ENCODE results near the gene BBLN.

The BBLN gene

DNA sequence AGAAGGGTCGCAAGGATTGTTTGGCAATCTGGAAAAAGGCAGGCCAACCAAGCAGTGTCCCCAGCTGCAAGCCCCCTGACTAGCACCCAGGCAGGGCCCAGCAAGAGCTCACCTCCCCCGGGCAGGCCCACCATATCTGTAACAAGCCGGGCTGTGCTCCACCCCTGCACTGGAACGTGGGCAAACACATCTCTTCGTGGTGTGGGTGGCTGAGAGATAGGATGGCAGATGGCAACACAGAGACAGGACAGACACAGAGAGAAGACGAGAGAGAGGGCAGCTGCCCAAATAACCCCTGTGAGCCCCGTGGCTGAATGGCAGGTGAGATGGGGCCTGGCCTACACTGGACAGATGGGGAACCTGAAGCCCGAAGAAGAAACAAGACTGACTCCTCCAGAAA is 9.4 kb downstream of the BBLN start:
- POLR2A ChIA-PET: interaction anchor here (1.3 kb wide), 1 partner anchor 10 kb away, joined by 4 read pairs; no protein-coding TSS in a partner anchor
- no peak for TF ChIP-seq ZNF384 (IDR thresholded peaks at IDR 0.05)
- TF ChIP-seq ELF4 (IDR thresholded peaks at IDR 0.05): no peak
- no peak for TF ChIP-seq FOXK2 (IDR thresholded peaks at IDR 0.05)
- TF ChIP-seq LEF1 (IDR thresholded peaks at IDR 0.05; ENCODE audit: borderline replicate concordance): no peak
- no peak for TF ChIP-seq PKNOX1 (IDR thresholded peaks at IDR 0.05)
- TF ChIP-seq NFRKB (IDR thresholded peaks at IDR 0.05): no peak
- no peak for TF ChIP-seq FOXA1 (IDR thresholded peaks at IDR 0.05)
- TF ChIP-seq BHLHE40 (IDR thresholded peaks at IDR 0.05; ENCODE audit: borderline replicate concordance): no peak
- no peak for TF ChIP-seq L3MBTL2 (conservative IDR thresholded peaks at IDR 0.05)
- no peak for TF ChIP-seq SUZ12 (IDR thresholded peaks at IDR 0.05)
- no peak for TF ChIP-seq ARNT (IDR thresholded peaks at IDR 0.05)
- no peak for TF ChIP-seq TARDBP (IDR thresholded peaks at IDR 0.05)
- no peak for TF ChIP-seq SP1 (IDR thresholded peaks at IDR 0.05)
- TF ChIP-seq HDGF (IDR thresholded peaks at IDR 0.05; ENCODE audit: borderline replicate concordance): no peak
- TF ChIP-seq FOXM1 (IDR thresholded peaks at IDR 0.05; ENCODE audit: borderline replicate concordance): no peak
- TF ChIP-seq CTBP1 (IDR thresholded peaks at IDR 0.05; ENCODE audit: borderline replicate concordance): no peak
- CTCF ChIA-PET: no interaction called here
- no peak for DNase-seq (ENCODE audit: extremely low spot score)

- CTCF ChIA-PET: no interaction called here
- DNase-seq (ENCODE audit: extremely low spot score): no peak
- TF ChIP-seq LEF1 (IDR thresholded peaks at IDR 0.05; ENCODE audit: borderline replicate concordance): no peak
- no peak for TF ChIP-seq FOXM1 (IDR thresholded peaks at IDR 0.05; ENCODE audit: borderline replicate concordance)
- TF ChIP-seq TARDBP (IDR thresholded peaks at IDR 0.05): no peak
- TF ChIP-seq ZNF384 (IDR thresholded peaks at IDR 0.05): no peak
- no peak for TF ChIP-seq SP1 (IDR thresholded peaks at IDR 0.05)
- TF ChIP-seq BHLHE40 (IDR thresholded peaks at IDR 0.05; ENCODE audit: borderline replicate concordance): no peak
- no peak for TF ChIP-seq L3MBTL2 (conservative IDR thresholded peaks at IDR 0.05)
- no peak for TF ChIP-seq SUZ12 (IDR thresholded peaks at IDR 0.05)
- no peak for TF ChIP-seq ARNT (IDR thresholded peaks at IDR 0.05)
- TF ChIP-seq NFRKB (IDR thresholded peaks at IDR 0.05): no peak
- TF ChIP-seq PKNOX1 (IDR thresholded peaks at IDR 0.05): no peak
- POLR2A ChIA-PET: interaction anchor here (1.0 to 1.3 kb wide), 2 partner anchors 11 to 20 kb away, joined by 4 read pairs; no protein-coding TSS in a partner anchor
Measured at GRCh38 chr9:128169925-128170324, 9.9 kb downstream of the BBLN start.

DNA sequence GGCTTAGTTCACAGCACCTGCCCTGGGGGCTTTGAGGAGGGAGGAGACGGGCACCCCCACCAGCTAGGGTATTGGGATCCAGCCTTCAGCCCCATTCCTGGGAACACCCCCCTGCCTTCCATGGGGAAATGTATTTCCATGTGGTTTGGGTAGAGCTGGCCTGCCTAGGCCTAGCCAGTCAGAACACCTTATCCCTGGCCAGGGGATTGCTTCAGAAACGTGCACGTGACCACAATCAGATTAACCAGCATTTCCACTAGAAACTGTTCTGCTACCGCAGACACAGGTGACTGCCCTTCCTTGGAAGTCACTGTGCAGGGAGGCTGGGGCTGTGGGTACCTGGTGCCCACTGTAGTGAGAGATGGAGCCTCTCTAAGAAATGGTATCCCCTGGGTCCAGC is 14.0 kb downstream of the BBLN start:
- TF ChIP-seq TARDBP (IDR thresholded peaks at IDR 0.05) (no peak), CTBP1 (IDR thresholded peaks at IDR 0.05; ENCODE audit: borderline replicate concordance) (no peak), ARNT (IDR thresholded peaks at IDR 0.05) (no peak), ZNF384 (IDR thresholded peaks at IDR 0.05) (no peak), FOXM1 (IDR thresholded peaks at IDR 0.05; ENCODE audit: borderline replicate concordance) (no peak), ELF4 (IDR thresholded peaks at IDR 0.05) (no peak), FOXK2 (IDR thresholded peaks at IDR 0.05) (no peak), BHLHE40 (IDR thresholded peaks at IDR 0.05; ENCODE audit: borderline replicate concordance) (no peak), LEF1 (IDR thresholded peaks at IDR 0.05; ENCODE audit: borderline replicate concordance) (no peak), SUZ12 (IDR thresholded peaks at IDR 0.05) (no peak), HDGF (IDR thresholded peaks at IDR 0.05; ENCODE audit: borderline replicate concordance) (no peak), NFRKB (IDR thresholded peaks at IDR 0.05) (no peak), L3MBTL2 (conservative IDR thresholded peaks at IDR 0.05) (no peak), FOXA1 (IDR thresholded peaks at IDR 0.05) (no peak), PKNOX1 (IDR thresholded peaks at IDR 0.05) (no peak), SP1 (IDR thresholded peaks at IDR 0.05) (no peak)
- ChIA-PET CTCF (no interaction called here), POLR2A (interaction anchor here (1.6 to 2.2 kb wide), 2 partner anchors 14 to 17 kb away, joined by 4 to 7 read pairs; partner anchors contain the start of gene BBLN)
- DNase-seq (ENCODE audit: extremely low spot score): no peak

DNA sequence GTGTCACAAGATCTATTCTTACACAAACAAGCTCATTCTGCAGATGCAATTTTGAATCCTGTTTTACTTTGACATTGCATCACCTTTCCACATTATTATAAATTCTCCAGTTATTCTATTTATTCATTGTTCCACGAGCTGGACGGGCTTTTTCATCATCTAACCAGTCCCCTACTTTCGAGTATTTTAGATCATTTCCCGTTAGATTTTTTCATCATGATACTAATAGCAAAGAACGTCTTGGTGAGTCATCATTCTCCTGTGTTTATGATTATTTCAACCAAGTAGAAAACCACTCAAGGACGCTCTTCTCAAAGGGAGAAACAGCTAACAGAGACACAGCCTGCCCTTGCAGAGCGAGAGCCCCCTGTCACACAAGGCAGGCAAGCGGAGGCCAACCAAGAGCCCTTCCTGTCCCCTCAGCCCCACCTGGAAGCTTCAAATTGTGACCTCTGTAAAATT is 15.1 kb downstream of the BBLN start:
- CTCF ChIA-PET: no interaction called here
- no peak for TF ChIP-seq TARDBP (IDR thresholded peaks at IDR 0.05)
- no peak for TF ChIP-seq ARNT (IDR thresholded peaks at IDR 0.05)
- no peak for TF ChIP-seq FOXA1 (IDR thresholded peaks at IDR 0.05)
- no peak for TF ChIP-seq ZNF384 (IDR thresholded peaks at IDR 0.05)
- no peak for TF ChIP-seq CTBP1 (IDR thresholded peaks at IDR 0.05; ENCODE audit: borderline replicate concordance)
- TF ChIP-seq NFRKB (IDR thresholded peaks at IDR 0.05): no peak
- TF ChIP-seq LEF1 (IDR thresholded peaks at IDR 0.05; ENCODE audit: borderline replicate concordance): no peak
- TF ChIP-seq FOXK2 (IDR thresholded peaks at IDR 0.05): no peak
- no peak for TF ChIP-seq BHLHE40 (IDR thresholded peaks at IDR 0.05; ENCODE audit: borderline replicate concordance)
- TF ChIP-seq SP1 (IDR thresholded peaks at IDR 0.05): no peak
- no peak for TF ChIP-seq SUZ12 (IDR thresholded peaks at IDR 0.05)
- TF ChIP-seq ELF4 (IDR thresholded peaks at IDR 0.05): no peak
- TF ChIP-seq L3MBTL2 (conservative IDR thresholded peaks at IDR 0.05): no peak
- no peak for TF ChIP-seq FOXM1 (IDR thresholded peaks at IDR 0.05; ENCODE audit: borderline replicate concordance)
- no peak for TF ChIP-seq PKNOX1 (IDR thresholded peaks at IDR 0.05)
- no peak for TF ChIP-seq HDGF (IDR thresholded peaks at IDR 0.05; ENCODE audit: borderline replicate concordance)
- POLR2A ChIA-PET: interaction anchor here (1.3 to 2.2 kb wide), 3 partner anchors 9 to 16 kb away, joined by 3 to 7 read pairs (median 4); partner anchors contain the start of gene BBLN
- no peak for DNase-seq (ENCODE audit: extremely low spot score)

DNA sequence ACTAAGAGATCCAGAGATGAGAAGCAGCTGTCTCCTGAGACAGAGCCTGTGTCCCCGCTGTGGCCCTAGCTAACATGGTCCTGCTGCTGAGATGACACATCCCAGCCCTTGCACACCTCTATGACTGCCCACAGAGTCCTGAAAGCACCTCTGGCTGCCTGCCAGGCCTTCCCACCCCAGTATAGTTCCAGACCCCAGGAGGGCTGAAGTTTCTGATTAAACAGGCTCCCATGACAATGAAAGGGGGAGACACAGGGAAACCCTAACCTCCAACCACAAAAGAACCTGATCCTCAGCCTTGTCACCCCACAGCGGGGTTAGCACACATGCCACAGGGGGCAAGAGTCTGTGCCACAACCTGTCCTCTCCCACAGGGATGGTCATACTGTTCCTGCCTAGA is 15.7 kb downstream of the BBLN start:
- no peak for DNase-seq (ENCODE audit: extremely low spot score)
- ChIA-PET POLR2A (interaction anchor here (1.3 to 2.2 kb wide), 2 partner anchors 8 to 16 kb away, joined by 3 to 7 read pairs; partner anchors contain the start of gene BBLN), CTCF (no interaction called here)
- TF ChIP-seq ZNF384 (IDR thresholded peaks at IDR 0.05): no peak
